CD4-positive, CD25-positive, alpha-beta regulatory T cell (primary cell): ENCODE results near the gene TMCC2. TPM values are rescaled to one million over a fixed set of nuclear protein-coding genes. Genes with fewer than 3 reads are reported as not detected.

ENCODE experiments used
- ATAC-seq, 2 donors: fragments of 150-1000 bp; cut with Tn5 transposase; one replicate each; pipeline ENCODE4 v1.10.0; 2021; ENCODE audit warnings: low read depth in 2 of 2, moderate number of reproducible peaks in 2 of 2, moderate library complexity in 1 of 2
- DNase-seq, 3 donors: peaks; one replicate each; pipeline versions ENCODE4 v3.0.0 to v3.0.0-alpha.2; 2012 to 2022; ENCODE audit warnings: mixed read lengths in 1 of 3
- H3K27ac ChIP-seq: one replicate; pipeline ENCODE4 v1.7.0; 2013; ENCODE audit warnings: mild to moderate bottlenecking, low read length; ENCODE audit not compliant: insufficient read depth, poor library complexity, severe bottlenecking
- H3K27me3 ChIP-seq: one replicate; pipeline ENCODE4 v1.7.0; 2013; ENCODE audit warnings: low read length; ENCODE audit not compliant: control insufficient read depth, insufficient read depth
- H3K36me3 ChIP-seq: one replicate; pipeline ENCODE4 v1.7.0; 2013; ENCODE audit warnings: mild to moderate bottlenecking, low read length, moderate library complexity; ENCODE audit not compliant: control insufficient read depth, insufficient read depth
- H3K4me1 ChIP-seq: 2 replicates; pipeline ENCODE4 v1.7.0; 2013; ENCODE audit warnings: mild to moderate bottlenecking, low read length; ENCODE audit not compliant: insufficient read depth, control insufficient read depth, poor library complexity, severe bottlenecking
- H3K4me3 ChIP-seq: one replicate; pipeline ENCODE4 v1.7.0; 2013; ENCODE audit warnings: low read depth, mild to moderate bottlenecking, low read length, moderate library complexity
- H3K9me3 ChIP-seq, 2 experiments: 1 replicate in 1 of 2; 2 replicates in 1 of 2; pipeline ENCODE4 v1.7.0; 2013; ENCODE audit warnings: low read length in 2 of 2, mild to moderate bottlenecking in 1 of 2, moderate library complexity in 1 of 2; ENCODE audit not compliant: control insufficient read depth in 2 of 2
- H3K27ac Mint-ChIP-seq, 3 donors: one replicate each; pipeline ENCODE4 v1.8.0; 2020 to 2022; ENCODE audit warnings: mild to moderate bottlenecking in 3 of 3, mixed read lengths in 3 of 3, moderate library complexity in 2 of 3
- H3K27me3 Mint-ChIP-seq: one replicate; pipeline ENCODE4 v1.8.0; 2022; ENCODE audit warnings: mild to moderate bottlenecking, mixed read lengths
- H3K36me3 Mint-ChIP-seq: one replicate; pipeline ENCODE4 v1.8.0; 2020; ENCODE audit warnings: mixed read lengths
- H3K4me1 Mint-ChIP-seq, 4 donors: one replicate each; pipeline ENCODE4 v1.8.0; 2020 to 2022; ENCODE audit warnings: mixed read lengths in 4 of 4, mild to moderate bottlenecking in 1 of 4
- H3K4me3 Mint-ChIP-seq, 4 donors: one replicate each; pipeline ENCODE4 v1.8.0; 2020 to 2022; ENCODE audit warnings: mild to moderate bottlenecking in 4 of 4, mixed read lengths in 4 of 4, moderate library complexity in 3 of 4
- H3K9me3 Mint-ChIP-seq, 7 donors: one replicate each; pipeline ENCODE4 v1.8.0; 2020 to 2022; ENCODE audit warnings: mixed read lengths in 7 of 7, mild to moderate bottlenecking in 3 of 7, moderate library complexity in 2 of 7
- polyA plus RNA-seq, 4 donors: library from polyadenylated mRNA; unstranded; fragments of 300-500 nt; fragmentation: Illumina TruSeq; gene quantifications; one replicate each; pipeline ENCODE4 v1.2.3, GENCODE V29; 2021
- total RNA-seq: library from RNA; stranded (reverse); gene quantifications from one replicate; pipeline ENCODE4 v1.2.3, GENCODE V29; 2022

Gene TMCC2
- total and polyA plus RNA-seq, 5 donors from 2014 or later: 0.22 to 1.8 (median 0.31) TPM

DNA sequence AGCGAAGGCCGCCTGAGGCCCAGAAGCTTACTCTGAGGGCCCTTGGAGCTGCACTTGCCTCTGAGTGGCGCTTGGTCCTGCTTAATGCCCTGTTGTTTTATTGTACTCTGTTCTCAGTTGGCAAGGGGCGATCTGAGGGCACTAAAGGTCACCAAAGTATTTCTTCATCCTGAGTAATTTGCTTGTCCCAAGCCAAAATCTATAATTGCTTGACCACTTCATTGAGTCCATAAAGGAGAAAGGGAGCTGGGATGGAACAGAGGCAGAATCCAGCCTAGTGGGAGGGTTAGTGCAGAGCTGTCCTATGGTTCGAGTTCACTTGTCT is 94.2 kb downstream of the TMCC2 start:
- Histone ChIP-seq H3K4me1 (peaks cover 53% of the 10 kb centered on the region), H3K4me3 (peak overlapping the region; percentile 54), H3K27me3 (no peaks in the 10 kb centered on the region), H3K36me3 (no peaks in the 10 kb centered on the region), H3K27ac (peak overlapping the region; percentile 76), H3K9me3 (no peaks in the 10 kb centered on the region)
- H3K27me3 Mint-ChIP-seq: peaks cover 32% of the 10 kb centered on the region
- DNase-seq: no peak
- H3K36me3 Mint-ChIP-seq: peaks cover 29% of the 10 kb centered on the region
- H3K4me1 Mint-ChIP-seq: peaks cover 7 to 77% (median 50%) of the 10 kb centered on the region in 4 donors
- peak overlapping the region; percentile 82 to 95 (median 83) for H3K27ac Mint-ChIP-seq
- H3K9me3 Mint-ChIP-seq: no peaks in the 10 kb centered on the region
- peak overlapping the region; percentile 97 to 100 (median 97) for H3K4me3 Mint-ChIP-seq
- ATAC-seq: no peak

Other genes with a start within 250 kb of the TMCC2 start
- not detected for gene CNTN2, start 184.7 kb upstream of the TMCC2 start, total RNA-seq
- not detected for gene CNTN2, start 184.7 kb upstream of the TMCC2 start, polyA plus RNA-seq
- 3.4 TPM for gene TMEM81, start 143.5 kb upstream of the TMCC2 start, total RNA-seq
- 1 to 10 TPM in 1 of 4 donors, under 1 TPM in 3; 0.54 to 1.1 (median 0.57) TPM for gene TMEM81, start 143.5 kb upstream of the TMCC2 start, polyA plus RNA-seq
- 18.5 TPM for gene RBBP5, start 106.0 kb upstream of the TMCC2 start, total RNA-seq
- gene RBBP5, start 106.0 kb upstream of the TMCC2 start, polyA plus RNA-seq: 10 to 100 TPM; 19.9 to 26.5 (median 23.6) TPM
- gene DSTYK, start 16.2 kb upstream of the TMCC2 start, total RNA-seq: 15.7 TPM
- gene DSTYK, start 16.2 kb upstream of the TMCC2 start, polyA plus RNA-seq: 1 to 10 TPM; 3.2 to 5.9 (median 5.1) TPM
- gene NUAK2, start 93.8 kb downstream of the TMCC2 start, total RNA-seq: 9.9 TPM
- gene NUAK2, start 93.8 kb downstream of the TMCC2 start, polyA plus RNA-seq: 10 to 100 TPM; 13.2 to 41.3 (median 25.4) TPM
- not detected for gene KLHDC8A, start 129.0 kb downstream of the TMCC2 start, total RNA-seq
- gene KLHDC8A, start 129.0 kb downstream of the TMCC2 start, polyA plus RNA-seq: under 1 TPM in 1 of 4 donors, not detected in 3; 0.06 TPM
- not detected for gene LEMD1, start 194.1 kb downstream of the TMCC2 start, total RNA-seq
- not detected for gene LEMD1, start 194.1 kb downstream of the TMCC2 start, polyA plus RNA-seq
- 0.15 TPM for gene BLACAT1, start 228.1 kb downstream of the TMCC2 start, total RNA-seq
- gene BLACAT1, start 228.1 kb downstream of the TMCC2 start, polyA plus RNA-seq: not detected